Raji (cell line): ENCODE measurements around the gene PPIF.

ENCODE experiments used
- POLR2A ChIP-seq: IDR thresholded peaks from 2 replicates; pipeline ENCODE4 v1.6.1; 2011; ENCODE audit warnings: low read depth, low read length, control low read depth; ENCODE audit not compliant: insufficient read depth

The PPIF gene

DNA sequence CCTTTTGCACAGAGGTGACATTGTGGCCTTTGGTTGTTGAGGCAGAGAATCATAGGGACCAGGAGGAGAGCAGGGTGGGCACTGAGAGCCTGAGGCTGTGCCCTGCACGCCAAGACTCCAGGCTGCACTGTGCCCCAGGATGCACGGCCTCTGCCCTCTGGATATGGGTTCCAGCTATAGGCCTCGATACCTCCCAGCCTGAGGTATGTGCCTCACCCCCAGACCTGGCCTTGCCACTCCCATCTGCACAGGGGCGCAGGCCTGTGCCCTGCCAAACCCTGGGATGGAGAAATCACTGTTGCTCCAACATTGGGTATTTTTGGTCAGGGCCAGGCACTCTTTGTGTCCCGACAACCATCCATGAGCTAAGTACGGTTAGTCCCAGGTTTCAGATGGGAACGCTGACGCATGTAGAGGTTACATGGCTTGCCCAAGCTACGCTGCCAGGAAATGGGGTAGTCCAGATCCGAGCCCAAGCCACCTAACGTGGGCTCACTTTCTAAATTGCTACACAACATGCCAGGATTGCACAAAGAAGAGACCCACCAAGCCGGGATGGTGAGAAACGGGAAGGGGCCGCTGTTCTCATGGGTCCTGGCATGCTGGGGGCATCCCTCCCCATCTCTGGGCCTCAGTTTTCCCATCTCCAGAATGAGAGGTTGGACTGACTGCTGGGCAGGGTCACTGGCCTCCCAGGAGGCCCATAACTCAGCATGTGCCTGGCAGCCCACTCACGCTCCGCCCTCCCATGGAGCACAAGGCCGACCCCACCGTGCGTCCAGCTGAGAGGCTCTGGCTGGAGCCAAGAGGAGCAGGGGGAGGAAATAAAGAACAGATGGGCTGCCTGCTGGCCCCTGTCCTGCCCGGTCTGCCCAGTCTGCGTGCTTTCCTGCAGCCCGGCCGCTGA is 54.0 kb downstream of the PPIF start:
- TF ChIP-seq POLR2A: no peak

DNA sequence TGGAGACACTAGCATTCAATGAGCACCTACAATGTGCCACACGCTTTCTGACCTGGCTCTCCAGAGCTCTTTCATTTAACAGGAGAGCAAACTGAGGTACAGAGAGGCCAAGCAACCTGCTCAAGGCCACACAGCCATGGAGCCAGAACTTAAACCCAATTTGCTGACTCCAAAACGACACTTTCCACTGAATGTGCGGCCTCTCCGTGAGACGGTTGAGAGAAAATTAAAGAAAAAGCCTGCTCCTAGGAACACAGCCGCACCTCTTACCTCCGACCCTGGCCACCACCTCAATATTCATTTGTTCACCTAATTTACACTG is 55.3 kb downstream of the PPIF start:
- TF ChIP-seq POLR2A: no peak

DNA sequence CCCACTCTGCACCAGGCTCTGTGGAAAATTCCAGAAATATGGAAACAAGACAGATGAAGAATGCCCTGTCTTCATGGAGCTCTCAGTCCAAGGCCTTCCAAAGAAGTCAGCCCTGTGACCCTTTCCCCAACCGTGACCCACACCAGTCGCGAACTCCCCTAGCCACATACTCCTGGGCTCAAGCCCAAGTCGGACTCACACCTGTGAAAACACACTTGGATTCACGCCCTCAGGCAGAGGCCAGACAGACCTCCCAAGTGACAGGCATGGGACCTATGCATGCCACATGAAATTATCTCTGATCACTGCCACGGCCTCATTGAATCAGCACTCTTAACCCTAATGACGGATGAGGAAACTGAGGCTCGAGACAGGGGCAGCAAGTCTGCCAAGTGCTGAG is 55.7 kb downstream of the PPIF start:
- TF ChIP-seq POLR2A: no peak

DNA sequence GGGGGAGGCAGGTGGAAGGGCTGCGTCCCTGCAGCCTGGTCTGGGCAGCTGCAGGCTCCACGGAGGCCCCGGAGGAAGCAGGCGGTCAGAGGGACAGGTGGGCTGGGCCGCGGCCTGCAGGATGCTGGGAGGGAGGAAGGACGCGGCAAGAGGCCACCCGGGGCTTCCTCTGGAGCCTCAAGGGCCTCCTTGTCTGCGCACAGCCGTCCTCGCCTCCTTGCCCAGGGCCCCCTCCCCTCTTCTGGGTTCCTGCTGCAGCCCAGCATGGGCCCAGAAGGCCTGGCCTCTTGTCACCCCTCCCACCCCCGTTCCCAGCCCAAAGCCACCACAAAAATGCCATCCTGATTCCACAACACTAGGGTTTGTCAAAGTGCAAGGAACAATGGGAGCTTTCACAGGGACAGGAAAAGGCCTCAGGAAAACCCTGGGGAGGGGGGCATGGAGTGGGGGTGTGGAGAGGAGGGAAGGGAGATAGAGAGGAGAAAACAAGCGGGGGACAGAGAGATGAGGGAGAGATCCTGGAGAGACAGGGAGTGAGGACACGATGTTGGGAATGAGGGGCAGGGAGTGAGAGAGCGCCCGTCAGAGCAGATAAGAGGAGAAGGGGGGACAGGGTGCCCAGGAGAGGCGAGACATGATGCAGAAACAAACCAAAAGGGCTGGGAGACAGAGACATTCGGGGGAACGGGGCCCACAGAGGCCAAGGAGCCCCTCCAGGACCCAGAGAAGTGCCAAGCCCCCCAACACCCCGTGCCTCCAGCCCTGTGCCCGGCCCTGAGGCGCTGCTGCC is 56.4 kb downstream of the PPIF start:
- TF ChIP-seq POLR2A: no peak

DNA sequence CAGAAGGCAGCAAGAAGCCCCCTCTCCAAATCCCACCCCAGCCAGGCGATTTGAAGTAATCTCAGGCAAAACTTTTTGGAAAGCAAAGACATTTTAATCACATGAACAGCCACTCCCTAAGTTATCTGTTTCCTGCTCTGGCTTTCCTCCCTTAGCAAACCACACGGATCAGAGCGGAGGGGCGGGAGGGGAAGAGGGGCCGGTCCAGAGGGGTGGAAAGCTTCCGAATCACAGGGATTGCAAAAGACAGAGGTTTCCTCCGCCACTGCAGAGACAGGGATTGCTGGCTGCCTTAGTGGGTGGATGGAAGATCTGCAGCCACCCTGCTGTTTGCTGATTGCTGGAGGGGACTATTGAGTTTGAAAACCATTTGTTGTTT is 57.0 kb downstream of the PPIF start:
- TF ChIP-seq POLR2A: no peak

DNA sequence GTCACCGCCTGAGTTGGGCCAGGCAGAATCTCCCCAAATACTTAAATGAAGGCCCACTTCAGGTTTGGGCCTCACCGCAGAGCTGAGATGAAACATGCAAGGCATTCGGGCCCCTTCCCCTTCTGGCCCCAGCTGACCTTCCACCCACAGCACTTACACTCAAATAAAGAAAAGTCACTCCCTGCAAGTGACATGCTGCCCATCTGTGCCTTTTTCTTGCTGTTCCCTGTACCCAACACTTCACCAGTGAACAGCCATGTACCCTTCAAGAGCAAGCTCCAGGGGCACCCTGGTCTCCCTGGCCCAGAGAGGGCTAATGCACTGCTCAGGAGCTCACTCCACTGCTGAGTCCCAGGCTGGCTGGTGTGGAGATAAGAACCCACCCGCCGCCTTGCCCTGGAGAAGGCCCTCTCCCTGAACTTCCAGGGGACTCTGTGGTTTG is 57.4 kb downstream of the PPIF start:
- no peak for TF ChIP-seq POLR2A
